GM19193 (cell line): ENCODE data around the gene TMEM11.

Experiments used
- POLR2A ChIP-seq: IDR thresholded peaks from 4 replicates; pipeline ENCODE4 v1.6.1; 2011; ENCODE audit not compliant: insufficient read depth, insufficient read length; ENCODE audit errors: extremely low read depth

The TMEM11 gene

GRCh38 chr17:21246698-21247097, 32.7 kb upstream of the TMEM11 start:
- TF ChIP-seq POLR2A: no peak

- no peak for TF ChIP-seq POLR2A
Observed at GRCh38 chr17:21245639-21246084, 31.7 kb upstream of the TMEM11 start.

GRCh38 chr17:21243516-21244303, 29.7 kb upstream of the TMEM11 start:
- no peak for TF ChIP-seq POLR2A

GRCh38 chr17:21242780-21243515, 29.0 kb upstream of the TMEM11 start:
- TF ChIP-seq POLR2A: no peak

GRCh38 chr17:21242026-21242697, 28.2 kb upstream of the TMEM11 start:
- TF ChIP-seq POLR2A: no peak

- TF ChIP-seq POLR2A: no peak
Observed at GRCh38 chr17:21241564-21241963, 27.6 kb upstream of the TMEM11 start.

GRCh38 chr17:21240369-21241055, 26.6 kb upstream of the TMEM11 start:
- TF ChIP-seq POLR2A: no peak

- TF ChIP-seq POLR2A: no peak
Observed at GRCh38 chr17:21239680-21240368, 25.9 kb upstream of the TMEM11 start.

GRCh38 chr17:21235921-21236320, 22.0 kb upstream of the TMEM11 start:
- no peak for TF ChIP-seq POLR2A

GRCh38 chr17:21233581-21234347, 19.8 kb upstream of the TMEM11 start:
- no peak for TF ChIP-seq POLR2A

- TF ChIP-seq POLR2A: no peak
Observed at GRCh38 chr17:21232033-21232749, 18.2 kb upstream of the TMEM11 start.

- TF ChIP-seq POLR2A: no peak
Observed at GRCh38 chr17:21231533-21231932, 17.6 kb upstream of the TMEM11 start.

- TF ChIP-seq POLR2A: no peak
Observed at GRCh38 chr17:21228845-21229244, 14.9 kb upstream of the TMEM11 start.
